ENCODE results near the gene PCSK4. TPM values are rescaled to one million over a fixed set of nuclear protein-coding genes. Genes with fewer than 3 reads are reported as not detected.
A peak's percentile ranks its signal among the peaks of the same experiment; 100 is the strongest.

Gene PCSK4
- total and polyA plus RNA-seq, 9 of the 15 experiments (the other 6 are each of a cell fraction or from before 2014, with no cell fraction given): 0.01 to 9.1 (median 2.1) TPM; not detected in 1

DNA sequence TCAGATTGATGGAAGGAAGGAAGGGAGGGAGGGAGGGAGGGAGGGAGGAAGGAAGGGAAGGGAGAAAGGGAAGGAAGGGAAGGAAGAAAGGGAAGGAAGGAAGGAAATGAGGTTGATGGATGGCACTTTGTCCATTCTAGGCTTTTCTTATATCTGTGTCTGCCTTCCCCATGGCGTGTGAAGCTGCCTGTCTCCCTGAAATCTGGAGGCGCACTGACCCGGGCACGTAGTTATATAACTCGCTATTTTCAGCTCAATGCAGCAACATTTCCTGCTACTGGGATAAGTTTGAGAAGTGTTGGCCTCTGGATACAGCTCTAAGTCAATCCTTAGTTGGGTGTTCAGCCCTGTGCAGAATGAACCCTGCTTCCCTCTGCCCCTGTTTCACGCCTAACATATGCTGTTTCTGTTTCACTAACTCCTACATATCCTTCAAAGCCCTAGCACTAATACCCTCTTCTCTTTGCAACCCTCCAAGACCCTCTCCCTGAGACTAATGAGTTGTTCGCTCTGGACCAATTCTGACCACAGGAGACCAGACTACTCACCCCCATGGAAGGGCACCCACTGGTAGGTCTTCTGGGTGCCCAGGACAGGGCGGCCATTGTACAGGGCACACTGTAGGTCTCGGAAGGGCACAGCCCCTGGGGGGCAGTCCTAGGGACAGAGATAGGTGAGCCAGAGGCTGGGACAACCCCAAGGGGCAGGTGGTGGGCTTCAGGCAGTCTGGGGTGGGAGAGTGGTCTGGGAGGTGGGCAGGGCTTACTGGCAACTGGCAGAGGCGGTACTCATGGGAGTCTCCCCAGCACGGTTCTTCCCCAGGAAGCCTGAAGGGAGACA lies 19.7 kb upstream of the PCSK4 start (continued):
- TF ChIP-seq SAP30 (IDR thresholded peaks at IDR 0.05; ENCODE audit: borderline replicate concordance, insufficient read depth, low read depth, low read length, poor library complexity, severe bottlenecking) (no peak), PHF8 (IDR thresholded peaks at IDR 0.05; ENCODE audit: borderline replicate concordance, low read length) (no peak), XRCC5 (IDR thresholded peaks at IDR 0.05; ENCODE audit: low read depth, low read length) (no peak), ZSCAN29 (IDR thresholded peaks at IDR 0.05) (no peak), ZNF785 (CRISPR knock-in tag; IDR thresholded peaks at IDR 0.05) (no peak)

DNA sequence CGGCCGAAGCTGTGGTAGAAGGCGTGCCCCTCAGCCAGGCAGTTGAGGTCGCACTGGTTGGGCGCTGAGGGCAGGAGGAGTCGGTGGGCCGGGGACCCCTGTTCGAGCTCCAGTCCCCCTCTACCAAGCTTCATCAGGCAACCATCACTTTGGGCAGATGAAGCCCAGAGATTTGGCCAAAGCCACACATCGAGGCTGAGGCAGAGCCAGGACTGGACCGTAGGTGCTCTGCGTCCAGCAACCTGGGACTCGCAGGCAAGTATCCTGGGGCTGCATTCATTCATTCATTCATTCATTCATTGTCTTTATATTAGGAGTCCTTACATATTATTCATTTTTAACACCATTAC lies 18.3 kb upstream of the PCSK4 start:
- peaks cover 14% of the 10 kb centered on the region; the same call in 2 of the 3 replicates for H3K36me3 ChIP-seq (ENCODE audit: control insufficient read depth, insufficient read depth, low read length)
- ChIA-PET CTCF (ENCODE audit: low intra/inter-chr PET ratio) (interaction anchor here (0.6 kb wide), 1 partner anchor 164 kb away, joined by 3 read pairs; no protein-coding TSS in a partner anchor), POLR2A (interaction anchor here (1.0 kb wide), 1 partner anchor 239 kb away, joined by 3 read pairs; the partner anchor contains the start of gene CIRBP)
- H3K27ac ChIP-seq (ENCODE audit: extremely low read depth, low read depth, low read length): no peak overlapping the region
- H3K9me1 ChIP-seq (ENCODE audit: control insufficient read depth, insufficient read depth, low read length): no peaks in the 10 kb centered on the region
- no peak for DNase-seq (ENCODE audit: extremely low read depth in 1 of 4, low spot score in 3 of 4)
- intact Hi-C loops (cut with micrococcal nuclease): no loop called here
- H3K9me3 ChIP-seq (replicated peaks; ENCODE audit: control insufficient read depth, insufficient read depth, low read depth, low read length): no peaks in the 10 kb centered on the region
- no peaks in the 10 kb centered on the region for H4K20me1 ChIP-seq (replicated peaks; ENCODE audit: control insufficient read depth, insufficient read depth, low read length)
- H2AFZ ChIP-seq (ENCODE audit: low read depth, low read length): no peak overlapping the region; the same call in 1 of the 2 replicates
- in situ Hi-C loops (cut with MboI): loop anchor here (5.0 kb wide), 1 partner anchor 51 kb away; no protein-coding TSS in a partner anchor
- no peak for ATAC-seq
- no TSS peak for BruUV-seq (replicated peaks)
- no peaks in the 10 kb centered on the region for H3K27me3 ChIP-seq (ENCODE audit: control insufficient read depth in 2 of 2, insufficient read depth in 2 of 2, low read length in 2 of 2)
- H3K9ac ChIP-seq (ENCODE audit: insufficient read depth in 1 of 2, low read depth in 2 of 2, low read length in 2 of 2): peak overlapping the region in 1 of 2 experiments; percentile 88; a peak in 2 of 4 replicates
- H3K4me3 ChIP-seq: peak overlapping the region; percentile 15
- peaks cover 12 to 69% of the 10 kb centered on the region in 2 experiments for H3K4me1 ChIP-seq (replicated peaks in 1 of 2; ENCODE audit: control insufficient read depth in 2 of 2, insufficient read depth in 2 of 2, low read length in 2 of 2)
- 12% methylated on average over 11 of the region's 12 CpGs for WGBS (ENCODE audit: insufficient coverage, low coverage, missing lambda C conversion rate)
- FAIRE-seq: no peak
- peak overlapping the region; percentile 61 for H3K4me2 ChIP-seq (ENCODE audit: insufficient read depth, low read length)
- H3K79me2 ChIP-seq (ENCODE audit: control insufficient read depth, insufficient read depth, low read length): peaks cover 11% of the 10 kb centered on the region; the same call in 2 of the 3 replicates
- TF ChIP-seq ESRRB (CRISPR knock-in tag; IDR thresholded peaks at IDR 0.05; ENCODE audit: borderline replicate concordance): no peak
- TF ChIP-seq ZKSCAN8 (CRISPR knock-in tag; IDR thresholded peaks at IDR 0.05): no peak
- 0 out of 2 replicates have a peak, but pooled peaks have one; percentile 19 for TF ChIP-seq ZNF224 (CRISPR knock-in tag; IDR thresholded peaks at IDR 0.05)
- TF ChIP-seq CXXC5 (CRISPR knock-in tag; IDR thresholded peaks at IDR 0.05): no peak
- TF ChIP-seq MAZ (CRISPR knock-in tag; conservative IDR thresholded peaks at IDR 0.05 in 1 of 2, IDR thresholded peaks at IDR 0.05 in 1 of 2): no peak
- TF ChIP-seq, protein P1, sequence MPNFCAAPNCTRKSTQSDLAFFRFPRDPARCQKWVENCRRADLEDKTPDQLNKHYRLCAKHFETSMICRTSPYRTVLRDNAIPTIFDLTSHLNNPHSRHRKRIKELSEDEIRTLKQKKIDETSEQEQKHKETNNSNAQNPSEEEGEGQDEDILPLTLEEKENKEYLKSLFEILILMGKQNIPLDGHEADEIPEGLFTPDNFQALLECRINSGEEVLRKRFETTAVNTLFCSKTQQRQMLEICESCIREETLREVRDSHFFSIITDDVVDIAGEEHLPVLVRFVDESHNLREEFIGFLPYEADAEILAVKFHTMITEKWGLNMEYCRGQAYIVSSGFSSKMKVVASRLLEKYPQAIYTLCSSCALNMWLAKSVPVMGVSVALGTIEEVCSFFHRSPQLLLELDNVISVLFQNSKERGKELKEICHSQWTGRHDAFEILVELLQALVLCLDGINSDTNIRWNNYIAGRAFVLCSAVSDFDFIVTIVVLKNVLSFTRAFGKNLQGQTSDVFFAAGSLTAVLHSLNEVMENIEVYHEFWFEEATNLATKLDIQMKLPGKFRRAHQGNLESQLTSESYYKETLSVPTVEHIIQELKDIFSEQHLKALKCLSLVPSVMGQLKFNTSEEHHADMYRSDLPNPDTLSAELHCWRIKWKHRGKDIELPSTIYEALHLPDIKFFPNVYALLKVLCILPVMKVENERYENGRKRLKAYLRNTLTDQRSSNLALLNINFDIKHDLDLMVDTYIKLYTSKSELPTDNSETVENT (CRISPR knock-in tag; IDR thresholded peaks at IDR 0.05): peak; percentile 58; the same call in 1 of the 2 replicates
- 0 out of 2 replicates have a peak, but pooled peaks have one; percentile 5 for TF ChIP-seq ZNF121 (CRISPR knock-in tag; conservative IDR thresholded peaks at IDR 0.05)
- no peak for TF ChIP-seq MTA3 (IDR thresholded peaks at IDR 0.05; ENCODE audit: borderline replicate concordance)
- TF ChIP-seq CREBBP (IDR thresholded peaks at IDR 0.05; ENCODE audit: low read depth, low read length): no peak
- TF ChIP-seq SREBF2 (CRISPR knock-in tag; IDR thresholded peaks at IDR 0.05): no peak
- no peak for TF ChIP-seq GTF2F1 (IDR thresholded peaks at IDR 0.05; ENCODE audit: low read depth, low read length)
- peak; percentile 99 for TF ChIP-seq ZNF24 (IDR thresholded peaks at IDR 0.05)
